Esophagus squamous epithelium (tissue), 4 donors: ENCODE measurements around the gene LRIG1.

Experiments
- CTCF ChIP-seq, 6 experiments: fragments of 450-650 bp in 4 of 6; fragments of 200-600 bp in 2 of 6; sonication (generic) in 2 of 6; IDR thresholded peaks; one replicate each; pipeline ENCODE4 v1.5.1; 2016 to 2019; ENCODE audit warnings: antibody characterized with exemption in 6 of 6, mild to moderate bottlenecking in 4 of 6, moderate library complexity in 4 of 6
- POLR2A ChIP-seq, 4 donors: fragments of 450-650 bp; IDR thresholded peaks; one replicate each; pipeline ENCODE4 v1.6.1; 2017; ENCODE audit warnings: antibody characterized with exemption in 4 of 4, mild to moderate bottlenecking in 4 of 4, moderate library complexity in 3 of 4

GRCh38 chr3:66427352-66427751 is 73.5 kb downstream of the LRIG1 start:
- TF ChIP-seq POLR2A (IDR thresholded peaks at IDR 0.05), result no peak
- no peak for TF ChIP-seq CTCF (IDR thresholded peaks at IDR 0.05)
